ENCODE measurements around the gene CD59. TPM values are rescaled to one million over a fixed set of nuclear protein-coding genes. Genes with fewer than 3 reads are reported as not detected.
"Not testable (repeated sequence)": the region's sequence is repeated elsewhere in the genome, so short reads cannot be mapped to it uniquely, and the experiment has no call there.

Gene CD59
- total RNA-seq, 2 donors from 2014 or later, result 10.0 to 35.5 TPM

DNA sequence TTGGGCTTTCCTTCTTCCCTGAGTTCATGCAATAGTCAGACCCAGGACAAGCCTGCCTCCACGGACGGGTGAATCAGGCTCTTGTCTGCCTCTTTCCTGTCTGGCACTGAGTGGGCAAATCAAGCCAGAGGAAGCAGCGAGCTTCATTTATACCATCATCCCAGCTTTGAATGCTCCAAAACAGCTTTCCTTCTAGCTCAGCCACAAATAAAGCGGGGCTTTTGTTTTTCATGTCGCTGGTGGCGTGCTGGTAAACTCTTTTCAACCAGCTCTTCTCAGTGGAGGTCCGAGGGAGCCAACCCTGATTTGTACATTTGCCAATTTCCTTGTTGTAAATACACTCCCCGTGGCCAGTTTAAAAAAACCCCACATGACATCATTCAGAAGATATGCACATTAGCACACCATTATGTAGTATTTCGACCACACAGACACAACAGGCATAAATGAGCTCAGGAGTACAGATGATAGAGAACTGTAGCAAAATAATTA, 44.2 kb downstream of the CD59 start:
- H3K27me3 Mint-ChIP-seq (ENCODE audit: low read depth), result peaks cover 13% of the 10 kb centered on the region
- no peak for ATAC-seq (replicated peaks in 1 of 2)
- H3K4me1 Mint-ChIP-seq (ENCODE audit: low read depth), result peaks cover 29% of the 10 kb centered on the region
- no peaks in the 10 kb centered on the region for H3K9me3 Mint-ChIP-seq
- no peak overlapping the region for H3K27ac Mint-ChIP-seq
- no peak for DNase-seq
- no peaks in the 10 kb centered on the region for H3K36me3 Mint-ChIP-seq (ENCODE audit: insufficient read depth in 2 of 2)
- H3K4me3 Mint-ChIP-seq, result no peak overlapping the region

DNA sequence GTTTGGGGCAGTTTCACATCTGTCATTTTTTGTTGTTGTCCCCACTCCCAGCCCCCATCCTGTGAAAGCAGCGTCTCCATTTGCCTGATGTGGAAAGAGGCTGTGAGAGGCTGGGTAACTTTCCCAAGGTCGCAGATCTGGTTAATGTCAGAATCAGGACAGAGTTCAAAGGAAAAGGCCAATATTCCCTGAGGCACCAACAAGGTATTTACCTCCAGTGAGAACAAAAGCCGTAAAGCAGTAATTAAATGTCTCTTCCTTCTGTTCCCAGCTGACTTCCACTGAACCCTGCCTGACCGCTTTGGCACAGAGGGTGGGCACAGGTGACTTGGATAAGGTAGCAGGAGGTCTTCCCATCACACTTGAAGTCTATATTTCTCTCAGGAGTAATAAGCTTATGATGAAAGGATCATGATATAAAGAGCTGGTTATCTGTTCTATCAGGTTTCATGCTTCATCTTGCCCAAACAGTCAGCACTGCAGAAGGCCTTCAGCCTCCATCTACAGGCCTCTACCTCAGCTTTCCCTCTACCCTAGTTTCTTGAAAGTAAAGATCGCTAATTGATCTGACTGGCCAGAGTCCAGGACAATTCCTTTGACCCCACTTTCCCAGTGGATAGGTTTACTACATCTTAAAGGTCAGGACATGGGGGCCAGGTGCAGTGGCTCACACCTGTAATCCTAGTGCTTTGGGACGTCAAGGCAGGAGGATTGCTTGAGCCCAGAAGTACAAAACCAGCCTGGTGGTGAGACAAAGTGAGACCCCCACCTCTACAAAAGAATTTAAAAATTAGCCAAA, 45.0 kb downstream of the CD59 start:
- ATAC-seq (replicated peaks in 1 of 2) (no peak), DNase-seq (no peak)
- H3K36me3 Mint-ChIP-seq (ENCODE audit: insufficient read depth in 2 of 2), result no peaks in the 10 kb centered on the region
- H3K27me3 Mint-ChIP-seq (ENCODE audit: low read depth), result peaks cover 5% of the 10 kb centered on the region
- no peaks in the 10 kb centered on the region for H3K9me3 Mint-ChIP-seq
- H3K4me3 Mint-ChIP-seq, result no peak overlapping the region
- H3K27ac Mint-ChIP-seq, result no peak overlapping the region
- H3K4me1 Mint-ChIP-seq (ENCODE audit: low read depth), result peaks cover 29% of the 10 kb centered on the region

DNA sequence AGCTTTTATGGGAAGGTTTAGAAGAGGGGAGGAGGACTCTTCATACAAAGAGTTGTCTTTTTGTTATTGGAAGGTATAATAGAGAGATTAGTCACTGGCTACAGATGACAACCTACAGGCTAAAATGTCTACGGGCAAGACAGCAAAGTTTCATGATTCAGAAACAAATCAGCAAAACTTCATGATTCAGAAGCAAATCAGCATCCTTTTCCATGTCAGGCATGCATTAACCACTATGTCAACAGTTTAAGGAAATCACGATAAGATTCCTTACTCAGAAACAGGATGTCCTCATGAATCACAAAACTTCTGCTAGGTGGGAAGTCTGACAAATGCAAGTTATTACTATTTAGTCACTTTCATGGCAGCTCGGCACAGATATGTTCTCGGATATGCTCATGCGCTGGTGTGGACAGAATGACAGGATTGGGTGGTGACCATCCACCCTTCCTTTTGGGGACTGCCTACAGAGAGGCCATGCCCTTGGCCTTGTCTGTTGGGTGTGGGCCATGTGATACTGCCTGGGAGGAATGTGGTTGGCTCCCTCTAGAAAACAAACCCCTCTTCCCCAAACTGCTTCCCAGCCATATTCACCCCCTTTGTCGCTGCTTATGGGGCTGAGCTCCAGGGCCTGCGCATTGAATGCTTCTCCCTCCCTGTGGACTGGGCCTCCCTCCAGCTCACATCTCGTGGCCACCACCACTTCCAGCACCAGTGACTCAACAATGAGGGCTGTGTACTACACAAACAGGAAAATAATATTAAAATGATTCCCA, 45.7 kb downstream of the CD59 start:
- H3K27me3 Mint-ChIP-seq (ENCODE audit: low read depth), result no peaks in the 10 kb centered on the region
- H3K27ac Mint-ChIP-seq, result peak overlapping the region; percentile 10
- peaks cover 29% of the 10 kb centered on the region for H3K4me1 Mint-ChIP-seq (ENCODE audit: low read depth)
- H3K9me3 Mint-ChIP-seq, result no peaks in the 10 kb centered on the region
- peak; percentile 71 to 78 for ATAC-seq (replicated peaks in 1 of 2)
- peak overlapping the region in 1 of 2 donors; percentile 56 for H3K4me3 Mint-ChIP-seq
- H3K36me3 Mint-ChIP-seq (ENCODE audit: insufficient read depth in 2 of 2), result no peaks in the 10 kb centered on the region
- peak in 1 of 2 donors; percentile 21 for DNase-seq

DNA sequence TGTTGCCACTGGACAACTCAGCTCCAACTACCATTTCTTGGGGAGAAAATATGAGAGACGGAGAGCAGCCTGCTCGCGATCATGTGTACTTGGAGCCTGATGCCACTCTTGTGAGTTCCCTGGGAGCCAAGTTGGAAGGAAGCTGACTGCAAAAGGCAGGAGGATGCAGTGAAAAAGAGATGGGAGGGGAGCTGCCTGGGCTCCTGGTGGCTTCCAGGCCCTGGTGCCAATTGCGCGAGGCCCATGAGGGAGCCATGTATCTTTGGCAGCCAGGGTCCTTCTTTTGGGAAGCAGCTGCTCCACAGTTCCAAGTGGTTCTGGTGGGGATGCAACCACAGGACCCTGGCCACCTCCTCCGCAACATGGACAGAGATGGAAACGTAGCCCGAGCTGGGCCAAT, 46.7 kb downstream of the CD59 start:
- H3K9me3 Mint-ChIP-seq, result no peaks in the 10 kb centered on the region
- H3K4me3 Mint-ChIP-seq, result no peak overlapping the region
- no peaks in the 10 kb centered on the region for H3K36me3 Mint-ChIP-seq (ENCODE audit: insufficient read depth in 2 of 2)
- no peak overlapping the region for H3K27ac Mint-ChIP-seq
- H3K4me1 Mint-ChIP-seq (ENCODE audit: low read depth), result peaks cover 29% of the 10 kb centered on the region
- H3K27me3 Mint-ChIP-seq (ENCODE audit: low read depth), result no peaks in the 10 kb centered on the region
- ATAC-seq (replicated peaks in 1 of 2), result no peak
- DNase-seq, result no peak

DNA sequence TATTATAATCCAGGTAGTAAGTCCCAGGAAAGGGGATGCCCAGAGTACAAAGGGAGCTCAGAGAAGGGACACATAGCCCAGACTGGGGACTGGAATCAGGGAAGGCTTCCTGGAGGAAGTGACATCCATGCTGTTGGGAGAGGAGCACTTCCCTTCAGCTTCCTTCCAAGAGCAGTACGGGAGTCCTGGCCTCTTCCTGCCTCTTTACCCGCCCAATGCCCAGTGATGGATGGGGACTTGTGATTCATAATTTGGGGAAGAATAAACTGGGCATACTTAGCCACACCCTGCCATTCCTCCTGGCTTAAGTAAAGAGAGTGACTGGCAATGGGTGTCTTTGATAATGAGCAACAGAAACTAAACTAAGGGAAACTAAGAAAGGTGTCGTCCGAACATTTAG, 47.1 kb downstream of the CD59 start:
- no peak overlapping the region for H3K27ac Mint-ChIP-seq
- H3K4me3 Mint-ChIP-seq, result no peak overlapping the region
- no peaks in the 10 kb centered on the region for H3K9me3 Mint-ChIP-seq
- H3K36me3 Mint-ChIP-seq (ENCODE audit: insufficient read depth in 2 of 2), result no peaks in the 10 kb centered on the region
- H3K4me1 Mint-ChIP-seq (ENCODE audit: low read depth), result peaks cover 29% of the 10 kb centered on the region
- H3K27me3 Mint-ChIP-seq (ENCODE audit: low read depth), result no peaks in the 10 kb centered on the region
- DNase-seq (no peak), ATAC-seq (replicated peaks in 1 of 2) (no peak)

DNA sequence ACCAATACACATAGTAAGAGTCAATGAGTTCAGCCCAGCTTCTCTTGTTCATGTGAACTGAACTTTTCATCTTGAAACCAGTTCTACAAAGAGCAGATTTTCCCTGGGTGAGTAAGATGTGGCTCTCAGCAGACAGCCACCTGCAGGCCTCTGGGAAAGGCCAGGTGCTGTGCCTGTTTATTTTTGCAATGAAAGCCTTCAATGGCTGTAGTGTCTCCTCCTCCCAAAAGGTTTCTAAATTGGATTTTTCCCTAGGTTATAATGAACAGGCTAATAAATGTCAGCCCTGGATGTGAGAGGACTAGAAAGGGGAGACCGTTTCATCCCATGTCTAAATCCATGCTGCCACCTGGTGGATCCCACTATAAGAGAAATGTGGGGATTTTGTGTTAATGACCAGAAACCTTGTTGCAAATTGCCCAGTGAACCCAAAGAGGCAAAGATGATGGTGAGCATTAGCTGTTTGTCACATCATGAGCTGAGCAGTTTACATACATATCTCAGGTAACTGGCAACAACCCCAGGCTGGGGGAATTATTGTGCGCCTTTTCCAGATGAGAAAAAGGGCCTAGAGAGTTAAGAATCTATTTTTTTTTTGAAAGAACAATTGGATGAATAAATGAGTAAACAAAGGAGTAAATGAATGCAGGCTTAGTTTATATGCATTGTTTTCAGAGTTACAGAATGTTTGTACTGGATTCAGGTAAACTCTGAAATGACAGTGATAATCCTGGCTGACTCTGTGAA, 48.3 kb downstream of the CD59 start:
- ATAC-seq (replicated peaks in 1 of 2) (peak; percentile 69 to 72), DNase-seq (peak; percentile 15 to 16)
- Mint-ChIP-seq H3K4me3 (no peak overlapping the region), H3K4me1 (ENCODE audit: low read depth) (peaks cover 29% of the 10 kb centered on the region), H3K27ac (no peak overlapping the region), H3K36me3 (ENCODE audit: insufficient read depth in 2 of 2) (no peaks in the 10 kb centered on the region), H3K27me3 (ENCODE audit: low read depth) (peaks cover under 1% of the 10 kb centered on the region), H3K9me3 (no peaks in the 10 kb centered on the region)

DNA sequence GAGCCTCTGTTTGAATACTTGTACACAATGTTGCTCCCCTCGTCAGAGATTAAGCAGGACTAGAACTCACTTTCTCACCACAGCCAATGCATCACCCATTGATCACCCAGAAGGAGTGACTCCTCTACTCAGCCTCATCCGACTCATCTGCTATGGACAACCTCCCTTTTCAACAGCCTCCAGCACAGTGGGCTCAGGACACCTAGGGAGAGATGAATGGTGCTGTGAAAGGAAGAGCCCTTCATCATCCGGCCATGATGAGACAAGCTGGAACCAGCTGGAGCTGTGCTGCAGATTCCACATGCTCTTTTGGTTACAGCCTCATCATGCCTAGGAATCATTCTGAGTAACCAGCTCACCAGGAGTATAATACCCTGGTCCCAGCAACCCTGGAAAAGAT, 51.1 kb downstream of the CD59 start:
- H3K4me1 Mint-ChIP-seq (ENCODE audit: low read depth), result peaks cover 12% of the 10 kb centered on the region
- no peaks in the 10 kb centered on the region for H3K9me3 Mint-ChIP-seq
- DNase-seq, result no peak
- peaks cover 29% of the 10 kb centered on the region for H3K27me3 Mint-ChIP-seq (ENCODE audit: low read depth)
- ATAC-seq (replicated peaks in 1 of 2), result peak in 1 of 2 donors; percentile 18
- H3K36me3 Mint-ChIP-seq (ENCODE audit: insufficient read depth in 2 of 2), result no peaks in the 10 kb centered on the region
- no peak overlapping the region for H3K4me3 Mint-ChIP-seq
- no peak overlapping the region for H3K27ac Mint-ChIP-seq

DNA sequence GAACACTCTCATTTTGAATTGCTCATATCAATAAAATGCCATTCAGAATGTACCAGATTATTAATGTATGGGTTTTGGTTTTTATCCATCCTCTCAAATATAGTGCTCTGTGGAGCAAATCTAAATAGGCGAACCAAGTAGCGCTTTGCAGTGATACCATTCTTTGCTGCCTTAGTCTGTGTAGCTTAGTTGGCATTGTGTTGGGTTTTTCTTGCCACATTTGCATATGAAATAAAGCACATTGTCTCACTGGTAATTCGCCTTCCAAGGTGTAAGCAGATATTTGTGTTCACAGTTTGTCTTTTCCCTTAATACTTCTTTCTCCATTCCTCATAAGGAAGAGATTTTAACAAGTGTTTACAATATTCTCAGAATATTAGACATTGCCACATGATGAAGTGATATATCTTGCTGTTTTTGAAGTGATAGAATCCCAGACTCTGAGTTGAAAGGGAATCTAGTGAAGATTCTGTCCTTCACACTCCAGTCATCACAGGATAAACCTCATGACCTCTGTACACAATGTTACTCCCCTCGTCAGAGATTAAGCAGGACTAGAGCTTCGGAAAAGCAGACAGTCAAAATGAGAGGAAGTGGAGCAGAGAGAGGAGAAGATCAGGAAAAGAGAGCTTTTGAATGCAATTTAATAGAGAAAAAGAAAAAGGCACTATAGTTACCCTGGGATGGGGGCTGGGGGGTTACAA, 52.1 kb downstream of the CD59 start:
- H3K36me3 Mint-ChIP-seq (ENCODE audit: insufficient read depth in 2 of 2), result no peaks in the 10 kb centered on the region
- ATAC-seq (replicated peaks in 1 of 2), result no peak
- H3K9me3 Mint-ChIP-seq, result no peaks in the 10 kb centered on the region
- peaks cover 38% of the 10 kb centered on the region for H3K27me3 Mint-ChIP-seq (ENCODE audit: low read depth)
- peaks cover 3% of the 10 kb centered on the region for H3K4me1 Mint-ChIP-seq (ENCODE audit: low read depth)
- DNase-seq, result no peak
- H3K27ac Mint-ChIP-seq, result no peak overlapping the region
- no peak overlapping the region for H3K4me3 Mint-ChIP-seq

DNA sequence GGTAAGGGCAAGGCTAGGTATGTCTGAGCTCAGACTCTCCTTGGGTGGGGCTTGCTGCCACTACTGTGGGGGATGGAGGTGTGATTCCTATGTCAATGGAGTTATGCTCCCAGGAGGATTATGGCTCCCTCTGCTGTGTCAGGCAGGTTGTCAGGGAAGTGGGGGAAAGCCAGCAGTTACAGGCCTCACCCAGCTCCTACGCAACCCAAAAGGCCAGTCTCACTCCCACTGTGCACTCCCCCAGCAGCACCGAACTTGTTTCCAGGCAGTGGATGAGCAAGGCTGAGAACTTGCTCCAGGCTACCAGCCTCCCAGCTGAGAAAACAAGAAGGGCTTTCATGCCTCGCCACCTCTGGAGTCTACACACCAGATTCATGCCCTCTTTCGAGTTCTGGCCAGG, 53.8 kb downstream of the CD59 start:
- Mint-ChIP-seq H3K4me3 (no peak overlapping the region), H3K27me3 (ENCODE audit: low read depth) (peaks cover 53% of the 10 kb centered on the region)

DNA sequence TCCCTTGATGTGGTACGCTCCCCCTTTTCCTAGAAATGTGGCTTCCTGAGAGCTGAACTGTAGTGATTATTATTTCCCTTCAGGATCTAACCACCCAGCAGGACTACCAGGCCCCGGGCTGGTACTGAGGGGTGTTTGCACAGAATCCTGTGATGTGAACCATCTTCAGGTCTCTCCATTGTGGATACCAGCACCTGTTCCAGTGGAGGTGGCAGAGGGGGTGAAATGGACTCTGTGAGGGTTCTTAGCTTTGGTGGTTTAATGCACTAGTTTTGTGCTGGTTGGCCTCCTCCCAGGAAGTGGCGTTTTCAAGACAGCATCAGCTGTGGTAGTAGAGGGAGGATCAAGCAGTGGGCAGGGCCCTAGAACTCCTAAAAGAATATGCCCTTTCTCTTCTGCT, 54.2 kb downstream of the CD59 start:
- ATAC-seq (replicated peaks in 1 of 2), result no peak
- no peak for DNase-seq
- H3K27me3 Mint-ChIP-seq (ENCODE audit: low read depth), result peaks cover 58% of the 10 kb centered on the region
- no peaks in the 10 kb centered on the region for H3K4me1 Mint-ChIP-seq (ENCODE audit: low read depth)
- H3K4me3 Mint-ChIP-seq, result no peak overlapping the region
- peaks cover 2 to 4% of the 10 kb centered on the region in 2 donors for H3K36me3 Mint-ChIP-seq (ENCODE audit: insufficient read depth in 2 of 2)
- no peak overlapping the region for H3K27ac Mint-ChIP-seq
- H3K9me3 Mint-ChIP-seq, result peaks cover 7 to 8% of the 10 kb centered on the region in 2 donors

More for the DNA sequence above, 53.8 kb downstream of the CD59 start:
- DNase-seq (no peak), ATAC-seq (replicated peaks in 1 of 2) (no peak)
- Mint-ChIP-seq H3K4me1 (ENCODE audit: low read depth) (no peaks in the 10 kb centered on the region), H3K9me3 (peaks cover 7 to 8% of the 10 kb centered on the region in 2 donors), H3K36me3 (ENCODE audit: insufficient read depth in 2 of 2) (peaks cover 0 to 4% of the 10 kb centered on the region in 2 donors), H3K27ac (no peak overlapping the region)

DNA sequence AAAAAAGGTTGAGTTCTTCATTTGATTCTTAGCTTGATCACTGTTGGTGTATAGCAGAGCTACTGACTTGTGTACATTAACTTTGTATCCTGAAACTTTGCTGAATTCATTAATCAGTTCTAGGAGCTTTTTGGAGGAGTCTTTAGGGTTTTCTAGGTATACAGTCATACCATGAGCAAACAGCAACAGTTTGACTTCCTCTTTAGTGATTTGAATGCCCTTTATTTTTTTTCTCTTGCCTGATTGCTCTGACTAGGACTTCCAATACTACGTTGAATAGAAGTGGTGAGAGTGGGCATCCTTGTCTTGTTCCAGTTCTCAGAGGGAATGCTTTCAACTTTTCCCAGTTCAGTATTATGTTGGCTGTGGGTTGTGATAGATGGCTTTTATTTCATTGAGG, 57.6 kb downstream of the CD59 start:
- H3K4me3 Mint-ChIP-seq; H3K4me1 Mint-ChIP-seq (ENCODE audit: low read depth); H3K27ac Mint-ChIP-seq; ATAC-seq (replicated peaks in 1 of 2); H3K36me3 Mint-ChIP-seq (ENCODE audit: insufficient read depth in 2 of 2); H3K9me3 Mint-ChIP-seq; DNase-seq: not testable (repeated sequence)
- peaks cover 58% of the 10 kb centered on the region for H3K27me3 Mint-ChIP-seq (ENCODE audit: low read depth)

DNA sequence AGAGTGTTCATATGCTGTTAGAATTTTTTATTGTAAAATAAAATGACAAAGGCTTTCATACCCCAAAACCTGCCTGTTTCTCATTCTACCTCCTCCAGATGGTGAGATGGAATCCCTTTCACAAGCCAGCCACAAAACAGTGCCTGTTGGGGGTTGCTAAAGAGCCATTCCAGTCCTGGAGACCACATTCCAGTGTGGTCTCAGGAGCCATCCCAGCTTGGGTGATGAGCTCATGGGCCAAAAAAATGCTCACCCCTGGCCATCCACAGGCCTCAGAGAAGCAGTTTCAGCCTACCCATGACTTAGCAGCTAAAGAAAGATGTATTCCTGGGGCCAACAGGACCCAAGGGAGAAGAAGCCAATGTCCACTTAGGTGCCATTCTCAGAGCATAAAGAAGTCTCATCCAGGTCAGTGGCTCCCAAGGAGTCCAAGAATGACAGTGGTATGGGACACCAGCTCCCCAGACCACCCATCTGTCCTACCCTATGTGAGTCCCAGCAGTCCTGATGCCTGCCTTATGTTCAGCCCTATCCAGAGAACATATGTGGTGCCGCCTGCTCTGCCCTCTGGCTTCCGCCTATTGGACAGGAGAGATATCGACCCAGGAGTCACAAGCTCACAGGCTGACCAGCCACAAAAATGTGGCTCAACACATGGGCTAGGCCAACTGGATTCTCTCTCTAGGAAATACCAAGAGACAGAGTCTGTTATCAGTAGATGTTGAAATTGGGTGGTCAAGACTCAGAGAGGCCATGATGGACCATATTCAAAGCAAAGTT, 62.0 kb downstream of the CD59 start:
- Mint-ChIP-seq H3K27ac (no peak overlapping the region), H3K4me1 (ENCODE audit: low read depth) (peaks cover 15% of the 10 kb centered on the region), H3K27me3 (ENCODE audit: low read depth) (peaks cover 38% of the 10 kb centered on the region), H3K9me3 (peaks cover 7 to 8% of the 10 kb centered on the region in 2 donors), H3K4me3 (no peak overlapping the region), H3K36me3 (ENCODE audit: insufficient read depth in 2 of 2) (peaks cover 2 to 4% of the 10 kb centered on the region in 2 donors)
- ATAC-seq (replicated peaks in 1 of 2) (no peak), DNase-seq (no peak)

Measured in activated T-cell treated with anti-CD3 and anti-CD28 coated beads, Interleukin-2, amount 50 U/mL, for 72 hours (primary cell).